Neural progenitor cell (in vitro differentiated cells): ENCODE measurements around the gene MKNK1.

Source experiments
- EZH2 ChIP-seq: fragments of 200-600 bp; sonication (generic); IDR thresholded peaks from 2 replicates; pipeline ENCODE4 v1.6.1; 2017; ENCODE audit warnings: antibody characterized with exemption, mild to moderate bottlenecking, moderate library complexity
- EZH2phosphoT487 ChIP-seq: fragments of 200-600 bp; sonication (generic); IDR thresholded peaks from 2 replicates; pipeline ENCODE4 v1.6.1; 2017; ENCODE audit warnings: antibody characterized with exemption
- TF ChIP-seq, protein P1 (sequence below): fragments of 200-600 bp; sonication (generic); IDR thresholded peaks from 2 replicates; pipeline ENCODE4 v1.5.1; 2017; ENCODE audit warnings: antibody characterized with exemption, mild to moderate bottlenecking

DNA sequence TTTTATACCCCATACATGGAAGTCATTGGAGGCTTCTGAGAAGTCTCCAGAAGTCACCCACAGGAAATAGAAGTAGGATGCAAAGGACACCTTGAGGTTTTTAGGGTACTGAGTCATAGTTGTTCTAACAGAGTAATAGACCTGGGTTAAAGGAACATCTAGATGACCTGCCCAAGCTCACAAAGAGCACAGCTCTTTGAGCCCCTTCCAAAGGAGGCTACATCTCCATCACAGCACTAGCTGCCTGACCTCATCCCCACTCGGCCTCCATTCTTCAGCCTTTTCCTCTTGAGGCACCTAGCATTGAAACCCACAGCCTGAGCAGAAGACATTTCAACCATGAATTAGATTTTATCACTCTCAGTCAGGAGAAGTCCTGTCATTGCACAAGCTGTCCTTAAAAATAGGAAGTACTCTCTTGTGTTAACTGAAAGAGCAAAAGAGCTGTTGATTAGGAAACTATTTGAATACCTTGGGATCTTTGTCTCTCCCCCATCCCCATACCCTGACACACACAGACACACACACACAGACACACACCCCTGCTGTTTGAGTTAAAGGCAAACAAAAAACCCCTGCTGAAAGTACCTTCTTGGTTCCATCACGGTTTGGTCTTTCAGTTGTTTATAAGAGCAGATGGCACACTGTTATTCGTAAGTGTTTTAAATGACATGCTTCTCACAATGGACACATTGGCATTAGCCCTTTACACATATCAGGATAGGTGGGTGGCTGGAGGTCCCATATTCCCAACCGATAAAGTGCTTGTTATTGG, 22.2 kb downstream of the MKNK1 start:
- TF ChIP-seq, protein P1, sequence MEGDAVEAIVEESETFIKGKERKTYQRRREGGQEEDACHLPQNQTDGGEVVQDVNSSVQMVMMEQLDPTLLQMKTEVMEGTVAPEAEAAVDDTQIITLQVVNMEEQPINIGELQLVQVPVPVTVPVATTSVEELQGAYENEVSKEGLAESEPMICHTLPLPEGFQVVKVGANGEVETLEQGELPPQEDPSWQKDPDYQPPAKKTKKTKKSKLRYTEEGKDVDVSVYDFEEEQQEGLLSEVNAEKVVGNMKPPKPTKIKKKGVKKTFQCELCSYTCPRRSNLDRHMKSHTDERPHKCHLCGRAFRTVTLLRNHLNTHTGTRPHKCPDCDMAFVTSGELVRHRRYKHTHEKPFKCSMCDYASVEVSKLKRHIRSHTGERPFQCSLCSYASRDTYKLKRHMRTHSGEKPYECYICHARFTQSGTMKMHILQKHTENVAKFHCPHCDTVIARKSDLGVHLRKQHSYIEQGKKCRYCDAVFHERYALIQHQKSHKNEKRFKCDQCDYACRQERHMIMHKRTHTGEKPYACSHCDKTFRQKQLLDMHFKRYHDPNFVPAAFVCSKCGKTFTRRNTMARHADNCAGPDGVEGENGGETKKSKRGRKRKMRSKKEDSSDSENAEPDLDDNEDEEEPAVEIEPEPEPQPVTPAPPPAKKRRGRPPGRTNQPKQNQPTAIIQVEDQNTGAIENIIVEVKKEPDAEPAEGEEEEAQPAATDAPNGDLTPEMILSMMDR = no peak
- TF ChIP-seq EZH2 (no peak), EZH2phosphoT487 (no peak)
